WTC11 (cell line): ENCODE measurements around the gene MTMR3. TPM values are rescaled to one million over a fixed set of nuclear protein-coding genes. Genes with fewer than 3 reads are reported as not detected.

Experiments
- ATAC-seq: fragments of 200-7000 bp; cut with Tn5 transposase; 2 replicates; pipeline ENCODE4 v1.10.0; 2021; ENCODE audit warnings: mild to moderate bottlenecking, moderate library complexity
- CTCF ChIA-PET: fragments of 300-600 bp; sonication (Branson Sonifier 250); formaldehyde crosslinking; loops from one replicate; lab custom pipeline; 2021; ENCODE audit warnings: antibody characterized with exemption; lab: Charles Lee
- POLR2A ChIA-PET: fragments of 350-600 bp; sonication (Branson Sonifier 250); formaldehyde crosslinking; loops from one replicate; lab custom pipeline; 2021; ENCODE audit warnings: antibody characterized with exemption; lab: Charles Lee
- DNase-seq: peaks from one replicate; pipeline ENCODE4 v3.0.0; 2021; ENCODE audit warnings: low spot score
- H3K27ac Mint-ChIP-seq: 2 replicates; pipeline ENCODE4 v1.8.0; 2021; ENCODE audit warnings: mixed read lengths
- H3K27me3 Mint-ChIP-seq: 2 replicates; pipeline ENCODE4 v1.8.0; 2021; ENCODE audit warnings: low read depth, mild to moderate bottlenecking, moderate library complexity, mixed read lengths
- H3K36me3 Mint-ChIP-seq: 2 replicates; pipeline ENCODE4 v1.8.0; 2021; ENCODE audit warnings: mixed read lengths
- H3K4me1 Mint-ChIP-seq: 2 replicates; pipeline ENCODE4 v1.8.0; 2022; ENCODE audit warnings: mixed read lengths
- H3K4me3 Mint-ChIP-seq: 2 replicates; pipeline ENCODE4 v1.8.0; 2021; ENCODE audit warnings: mild to moderate bottlenecking, moderate library complexity, mixed read lengths
- H3K9me3 Mint-ChIP-seq: 2 replicates; pipeline ENCODE4 v1.8.0; 2021; ENCODE audit warnings: mixed read lengths
- ARID4B ChIP-seq: sonication (generic); formaldehyde crosslinking; IDR thresholded peaks from 2 replicates; pipeline ENCODE4 v1.8.0; 2023; ENCODE audit warnings: missing genetic modification reagents, mild to moderate bottlenecking, borderline replicate concordance
- CBFB ChIP-seq: sonication (generic); formaldehyde crosslinking; IDR thresholded peaks from 2 replicates; pipeline ENCODE4 v1.8.1; 2022; ENCODE audit warnings: mild to moderate bottlenecking, low read depth, missing genetic modification reagents
- CREB1 ChIP-seq: sonication (generic); formaldehyde crosslinking; IDR thresholded peaks from 2 replicates; pipeline ENCODE4 v1.8.0; 2023; ENCODE audit warnings: mild to moderate bottlenecking, missing genetic modification reagents
- EMX1 ChIP-seq: fragments of 250-450 bp; sonication (Bioruptor Pico); IDR thresholded peaks from 2 replicates; pipeline ENCODE4 v1.8.0; 2021; ENCODE audit warnings: mild to moderate bottlenecking
- ERG ChIP-seq: fragments of 250-450 bp; sonication (Bioruptor Pico); IDR thresholded peaks from 2 replicates; pipeline ENCODE4 v1.8.0; 2021; ENCODE audit warnings: mild to moderate bottlenecking
- FOXK1 ChIP-seq: sonication (generic); formaldehyde crosslinking; IDR thresholded peaks from 2 replicates; pipeline ENCODE4 v1.8.0; 2022; ENCODE audit warnings: mild to moderate bottlenecking, moderate library complexity, missing genetic modification reagents
- FOXP4 ChIP-seq: sonication (generic); formaldehyde crosslinking; IDR thresholded peaks from 2 replicates; pipeline ENCODE4 v1.8.0; 2022; ENCODE audit warnings: mild to moderate bottlenecking, missing genetic modification reagents
- NFATC4 ChIP-seq: fragments of 250-450 bp; sonication (Bioruptor Pico); IDR thresholded peaks from 2 replicates; pipeline ENCODE4 v1.9.0; 2021; ENCODE audit warnings: mild to moderate bottlenecking
- NFE2L1 ChIP-seq: sonication (generic); formaldehyde crosslinking; IDR thresholded peaks from 2 replicates; pipeline ENCODE4 v1.8.1; 2023; ENCODE audit warnings: missing genetic modification reagents
- NR1H2 ChIP-seq: sonication (generic); formaldehyde crosslinking; IDR thresholded peaks from 2 replicates; pipeline ENCODE4 v1.9.0; 2021; ENCODE audit warnings: mild to moderate bottlenecking, moderate library complexity, missing genetic modification reagents
- OVOL2 ChIP-seq: fragments of 250-450 bp; sonication (Bioruptor Pico); IDR thresholded peaks from 2 replicates; pipeline ENCODE4 v1.9.0; 2021; ENCODE audit warnings: mild to moderate bottlenecking, borderline replicate concordance
- TCF7 ChIP-seq: sonication (generic); formaldehyde crosslinking; IDR thresholded peaks from 2 replicates; pipeline ENCODE4 v1.8.0; 2022; ENCODE audit warnings: mild to moderate bottlenecking, low read depth, missing genetic modification reagents, moderate library complexity
- ZBTB43 ChIP-seq: sonication (generic); formaldehyde crosslinking; IDR thresholded peaks from 2 replicates; pipeline ENCODE4 v1.8.1; 2023; ENCODE audit warnings: mild to moderate bottlenecking, missing genetic modification reagents
- ZNF121 ChIP-seq: sonication (generic); formaldehyde crosslinking; IDR thresholded peaks from 2 replicates; pipeline ENCODE4 v1.8.0; 2023; ENCODE audit warnings: missing genetic modification reagents
- ZNF396 ChIP-seq: fragments of 250-450 bp; sonication (Bioruptor Pico); IDR thresholded peaks from 2 replicates; pipeline ENCODE4 v1.8.0; 2021; ENCODE audit warnings: mild to moderate bottlenecking, moderate library complexity, borderline replicate concordance
- ZNF671 ChIP-seq: fragments of 250-450 bp; sonication (Bioruptor Pico); IDR thresholded peaks from 2 replicates; pipeline ENCODE4 v1.8.0; 2021; ENCODE audit warnings: mild to moderate bottlenecking
- total RNA-seq: library from RNA; stranded (reverse); gene quantifications from 3 replicates; pipeline ENCODE4 v1.2.3, GENCODE V29; 2021
- TF ChIP-seq, protein P1 (sequence below): fragments of 200-600 bp; IDR thresholded peaks from 2 replicates; pipeline ENCODE4 v1.8.0; 2022; ENCODE audit warnings: antibody characterized with exemption

Gene MTMR3
- total RNA-seq, 1 experiment from 2014 or later: 19.2 TPM

DNA sequence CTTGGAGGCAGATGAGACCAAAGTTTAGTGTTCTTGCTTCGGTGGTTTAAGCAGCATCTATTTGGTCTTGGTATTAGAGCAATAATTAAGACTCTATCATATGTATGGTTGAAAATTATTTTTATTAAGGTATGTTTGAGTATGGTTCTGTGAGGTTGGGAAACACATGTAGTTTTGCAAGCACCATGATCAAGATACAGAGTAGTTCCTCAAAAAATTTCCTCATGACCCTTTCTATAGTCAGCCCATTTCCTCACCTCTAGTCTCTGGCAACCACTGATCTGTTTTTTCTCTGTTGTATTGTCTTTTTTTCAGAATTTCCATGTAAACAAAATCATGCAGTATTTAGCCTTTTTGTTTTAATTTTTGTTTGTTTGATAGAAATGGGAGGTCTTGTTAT, 18.4 kb downstream of the MTMR3 start (continued):
- no peak for TF ChIP-seq ERG (CRISPR knock-in tag)
- no peak for TF ChIP-seq NFE2L1 (CRISPR knock-in tag)
- no peak for TF ChIP-seq EMX1 (CRISPR knock-in tag)
- TF ChIP-seq NFATC4 (CRISPR knock-in tag): no peak
- no peak for TF ChIP-seq ZBTB43 (CRISPR knock-in tag)
- TF ChIP-seq CBFB (CRISPR knock-in tag): no peak
- TF ChIP-seq NR1H2 (CRISPR knock-in tag): no peak
- no peak for TF ChIP-seq ZNF121 (CRISPR knock-in tag)
- TF ChIP-seq FOXP4: no peak
- no peak for TF ChIP-seq ZNF671 (CRISPR knock-in tag)

- TF ChIP-seq FOXK1 (CRISPR knock-in tag) (no peak), NFATC4 (CRISPR knock-in tag) (no peak), ZNF396 (no peak), ZBTB43 (CRISPR knock-in tag) (no peak), OVOL2 (CRISPR knock-in tag) (no peak), CBFB (CRISPR knock-in tag) (no peak), ZNF671 (CRISPR knock-in tag) (no peak), TCF7 (no peak), ARID4B (CRISPR knock-in tag) (no peak), CREB1 (CRISPR knock-in tag) (no peak)
- TF ChIP-seq, protein P1, sequence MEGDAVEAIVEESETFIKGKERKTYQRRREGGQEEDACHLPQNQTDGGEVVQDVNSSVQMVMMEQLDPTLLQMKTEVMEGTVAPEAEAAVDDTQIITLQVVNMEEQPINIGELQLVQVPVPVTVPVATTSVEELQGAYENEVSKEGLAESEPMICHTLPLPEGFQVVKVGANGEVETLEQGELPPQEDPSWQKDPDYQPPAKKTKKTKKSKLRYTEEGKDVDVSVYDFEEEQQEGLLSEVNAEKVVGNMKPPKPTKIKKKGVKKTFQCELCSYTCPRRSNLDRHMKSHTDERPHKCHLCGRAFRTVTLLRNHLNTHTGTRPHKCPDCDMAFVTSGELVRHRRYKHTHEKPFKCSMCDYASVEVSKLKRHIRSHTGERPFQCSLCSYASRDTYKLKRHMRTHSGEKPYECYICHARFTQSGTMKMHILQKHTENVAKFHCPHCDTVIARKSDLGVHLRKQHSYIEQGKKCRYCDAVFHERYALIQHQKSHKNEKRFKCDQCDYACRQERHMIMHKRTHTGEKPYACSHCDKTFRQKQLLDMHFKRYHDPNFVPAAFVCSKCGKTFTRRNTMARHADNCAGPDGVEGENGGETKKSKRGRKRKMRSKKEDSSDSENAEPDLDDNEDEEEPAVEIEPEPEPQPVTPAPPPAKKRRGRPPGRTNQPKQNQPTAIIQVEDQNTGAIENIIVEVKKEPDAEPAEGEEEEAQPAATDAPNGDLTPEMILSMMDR: no peak
- DNase-seq: no peak
- Mint-ChIP-seq H3K27ac (no peak overlapping the region), H3K27me3 (no peaks in the 10 kb centered on the region), H3K36me3 (no peaks in the 10 kb centered on the region), H3K4me3 (no peak overlapping the region), H3K9me3 (no peaks in the 10 kb centered on the region), H3K4me1 (peaks cover 9% of the 10 kb centered on the region)
- no peak for ATAC-seq
- POLR2A ChIA-PET: no interaction called here
- CTCF ChIA-PET: interaction anchor here (1.4 kb wide), 1 partner anchor 102 kb away, joined by 4 read pairs; no protein-coding TSS in a partner anchor
Observed at GRCh38 chr22:29903371-29903770, 20.4 kb downstream of the MTMR3 start.
